Nephron (organoid): ENCODE measurements around the gene PRPF31.

Experiments
- H3K27ac Mint-ChIP-seq, 3 experiments: 2 replicates each; pipeline ENCODE4 v1.8.0; 2020; ENCODE audit warnings: mixed read lengths in 3 of 3, mild to moderate bottlenecking in 2 of 3, moderate library complexity in 1 of 3
- H3K27me3 Mint-ChIP-seq: 2 replicates; pipeline ENCODE4 v1.8.0; 2021; ENCODE audit warnings: low read depth, mild to moderate bottlenecking, moderate library complexity, mixed read lengths
- H3K36me3 Mint-ChIP-seq: 2 replicates; pipeline ENCODE4 v1.8.0; 2020; ENCODE audit warnings: low read depth, mixed read lengths
- H3K4me1 Mint-ChIP-seq: 2 replicates; pipeline ENCODE4 v1.8.0; 2020; ENCODE audit warnings: mixed read lengths
- H3K4me3 Mint-ChIP-seq, 3 experiments: 2 replicates each; pipeline ENCODE4 v1.8.0; 2020; ENCODE audit warnings: mild to moderate bottlenecking in 3 of 3, mixed read lengths in 3 of 3, moderate library complexity in 2 of 3
- H3K9me3 Mint-ChIP-seq: 2 replicates; pipeline ENCODE4 v1.8.0; 2020; ENCODE audit warnings: mixed read lengths
- TF ChIP-seq, protein P1 (sequence below), 3 experiments: fragments of 200-600 bp; sonication (generic); IDR thresholded peaks; one replicate each; pipeline ENCODE4 v1.5.0; 2021; ENCODE audit warnings: antibody characterized with exemption in 3 of 3; ENCODE audit not compliant: unreplicated experiment in 3 of 3

PRPF31 gene

DNA sequence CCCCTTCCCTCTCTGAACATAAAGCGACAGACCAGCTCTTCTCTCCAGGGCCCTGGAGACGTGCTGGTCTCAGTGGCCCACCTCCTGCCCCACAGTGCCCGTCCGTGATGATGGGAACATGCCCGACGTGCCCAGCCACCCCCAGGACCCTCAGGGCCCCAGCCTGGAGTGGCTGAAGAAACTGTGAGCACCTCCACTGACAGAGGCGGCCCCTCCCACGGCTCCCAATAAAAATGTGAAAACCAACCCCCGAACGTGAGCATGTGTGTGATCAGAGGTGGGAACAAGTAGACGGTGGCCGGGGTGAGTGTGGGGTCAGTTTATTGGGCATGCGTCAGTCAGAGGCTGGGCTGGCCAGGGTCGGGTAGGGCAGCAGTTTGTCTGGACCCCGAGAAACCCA lies 8.8 kb upstream of the PRPF31 start:
- Mint-ChIP-seq H3K36me3 (peaks cover 34% of the 10 kb centered on the region), H3K4me3 (peak overlapping the region in 2 of 3 experiments; percentile 36 to 72), H3K27ac (no peak overlapping the region), H3K27me3 (no peaks in the 10 kb centered on the region), H3K4me1 (peaks cover 5% of the 10 kb centered on the region), H3K9me3 (no peaks in the 10 kb centered on the region)
- TF ChIP-seq, protein P1, sequence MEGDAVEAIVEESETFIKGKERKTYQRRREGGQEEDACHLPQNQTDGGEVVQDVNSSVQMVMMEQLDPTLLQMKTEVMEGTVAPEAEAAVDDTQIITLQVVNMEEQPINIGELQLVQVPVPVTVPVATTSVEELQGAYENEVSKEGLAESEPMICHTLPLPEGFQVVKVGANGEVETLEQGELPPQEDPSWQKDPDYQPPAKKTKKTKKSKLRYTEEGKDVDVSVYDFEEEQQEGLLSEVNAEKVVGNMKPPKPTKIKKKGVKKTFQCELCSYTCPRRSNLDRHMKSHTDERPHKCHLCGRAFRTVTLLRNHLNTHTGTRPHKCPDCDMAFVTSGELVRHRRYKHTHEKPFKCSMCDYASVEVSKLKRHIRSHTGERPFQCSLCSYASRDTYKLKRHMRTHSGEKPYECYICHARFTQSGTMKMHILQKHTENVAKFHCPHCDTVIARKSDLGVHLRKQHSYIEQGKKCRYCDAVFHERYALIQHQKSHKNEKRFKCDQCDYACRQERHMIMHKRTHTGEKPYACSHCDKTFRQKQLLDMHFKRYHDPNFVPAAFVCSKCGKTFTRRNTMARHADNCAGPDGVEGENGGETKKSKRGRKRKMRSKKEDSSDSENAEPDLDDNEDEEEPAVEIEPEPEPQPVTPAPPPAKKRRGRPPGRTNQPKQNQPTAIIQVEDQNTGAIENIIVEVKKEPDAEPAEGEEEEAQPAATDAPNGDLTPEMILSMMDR (IDR thresholded peaks at IDR 0.05; ENCODE audit: unreplicated experiment in 3 of 3), result no peak

DNA sequence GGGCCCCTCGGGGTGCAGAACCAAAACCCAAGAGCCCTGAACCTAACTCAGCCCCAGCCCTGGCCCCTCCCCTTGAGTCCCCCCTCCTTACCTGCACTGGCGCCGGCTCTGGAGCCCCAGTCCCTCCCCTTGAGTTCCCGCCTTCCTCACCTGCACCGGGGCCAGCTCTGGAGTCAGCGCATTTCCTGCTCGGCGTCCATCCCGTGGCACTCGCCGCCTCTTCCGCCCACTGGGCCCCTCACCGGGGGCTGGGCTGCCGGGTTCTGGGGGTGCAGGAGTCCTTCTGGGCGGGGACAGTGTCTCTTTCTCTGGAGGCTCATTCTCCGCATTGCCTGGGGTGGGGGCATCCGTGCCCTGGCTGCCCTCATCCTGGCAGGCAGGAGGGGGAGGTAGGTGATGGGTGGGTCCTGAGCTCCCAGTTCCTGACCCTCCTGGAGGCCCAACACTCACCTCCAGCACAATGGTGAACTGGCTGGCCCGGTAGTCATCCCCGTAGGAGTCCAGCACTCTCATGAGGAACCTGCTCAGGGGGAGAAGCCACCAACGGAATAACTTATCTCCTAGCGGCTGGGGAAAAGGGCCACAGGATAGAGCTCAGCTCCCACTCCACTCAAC lies 7.6 kb upstream of the PRPF31 start:
- no peaks in the 10 kb centered on the region for H3K9me3 Mint-ChIP-seq
- H3K4me3 Mint-ChIP-seq, result peak overlapping the region in 1 of 3 experiments; percentile 16
- H3K27ac Mint-ChIP-seq, result no peak overlapping the region
- no peaks in the 10 kb centered on the region for H3K27me3 Mint-ChIP-seq
- peaks cover 34% of the 10 kb centered on the region for H3K36me3 Mint-ChIP-seq
- TF ChIP-seq, protein P1 (IDR thresholded peaks at IDR 0.05; ENCODE audit: unreplicated experiment in 3 of 3), result no peak
- no peaks in the 10 kb centered on the region for H3K4me1 Mint-ChIP-seq

DNA sequence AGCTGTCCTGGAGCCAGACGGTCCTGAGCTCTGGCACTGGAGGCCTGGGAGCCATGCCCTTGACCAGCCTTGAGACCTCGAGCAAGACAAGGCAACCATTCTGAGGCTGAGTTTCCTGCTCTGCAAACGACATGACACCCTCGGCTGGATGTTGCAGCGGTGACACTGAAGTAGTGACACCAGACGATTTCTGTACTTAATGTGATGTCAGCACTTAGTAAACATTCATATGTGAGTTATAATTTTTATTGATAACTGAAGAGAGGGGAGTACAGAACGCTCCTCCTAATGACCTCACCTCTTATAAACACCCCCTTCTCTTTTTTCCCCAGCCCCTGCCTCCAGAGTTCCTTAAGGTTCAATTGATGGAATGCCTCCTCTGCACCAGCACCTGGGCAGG lies 7.1 kb upstream of the PRPF31 start:
- no peaks in the 10 kb centered on the region for H3K4me1 Mint-ChIP-seq
- H3K36me3 Mint-ChIP-seq, result peaks cover 34% of the 10 kb centered on the region
- TF ChIP-seq, protein P1 (IDR thresholded peaks at IDR 0.05; ENCODE audit: unreplicated experiment in 3 of 3), result no peak
- H3K27me3 Mint-ChIP-seq, result no peaks in the 10 kb centered on the region
- H3K27ac Mint-ChIP-seq, result no peak overlapping the region
- H3K9me3 Mint-ChIP-seq, result no peaks in the 10 kb centered on the region
- no peak overlapping the region for H3K4me3 Mint-ChIP-seq

DNA sequence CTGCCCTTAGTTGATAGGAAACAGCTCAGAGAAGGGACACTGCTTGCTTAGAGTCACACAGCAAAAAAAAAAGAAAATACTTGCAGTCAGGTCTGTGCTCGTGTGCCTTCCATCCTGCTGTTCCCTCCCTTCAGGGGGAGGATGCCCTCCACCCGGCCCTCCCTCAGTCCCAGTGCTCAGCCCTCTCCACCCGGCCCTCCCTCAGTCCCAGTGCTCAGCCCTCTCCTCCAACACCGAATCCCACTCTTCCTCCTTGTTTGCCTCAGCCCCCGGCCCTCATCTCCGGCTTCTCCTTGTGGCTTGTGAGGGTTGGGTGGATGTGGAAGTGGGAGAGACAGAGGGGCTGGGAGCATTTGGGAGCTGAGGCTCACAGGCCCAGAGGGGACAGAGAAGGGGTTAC lies 5.9 kb upstream of the PRPF31 start:
- Mint-ChIP-seq H3K27ac (no peak overlapping the region), H3K27me3 (no peaks in the 10 kb centered on the region), H3K36me3 (peaks cover 34% of the 10 kb centered on the region), H3K4me3 (no peak overlapping the region), H3K4me1 (no peaks in the 10 kb centered on the region), H3K9me3 (no peaks in the 10 kb centered on the region)
- TF ChIP-seq, protein P1 (IDR thresholded peaks at IDR 0.05; ENCODE audit: unreplicated experiment in 3 of 3), result no peak

DNA sequence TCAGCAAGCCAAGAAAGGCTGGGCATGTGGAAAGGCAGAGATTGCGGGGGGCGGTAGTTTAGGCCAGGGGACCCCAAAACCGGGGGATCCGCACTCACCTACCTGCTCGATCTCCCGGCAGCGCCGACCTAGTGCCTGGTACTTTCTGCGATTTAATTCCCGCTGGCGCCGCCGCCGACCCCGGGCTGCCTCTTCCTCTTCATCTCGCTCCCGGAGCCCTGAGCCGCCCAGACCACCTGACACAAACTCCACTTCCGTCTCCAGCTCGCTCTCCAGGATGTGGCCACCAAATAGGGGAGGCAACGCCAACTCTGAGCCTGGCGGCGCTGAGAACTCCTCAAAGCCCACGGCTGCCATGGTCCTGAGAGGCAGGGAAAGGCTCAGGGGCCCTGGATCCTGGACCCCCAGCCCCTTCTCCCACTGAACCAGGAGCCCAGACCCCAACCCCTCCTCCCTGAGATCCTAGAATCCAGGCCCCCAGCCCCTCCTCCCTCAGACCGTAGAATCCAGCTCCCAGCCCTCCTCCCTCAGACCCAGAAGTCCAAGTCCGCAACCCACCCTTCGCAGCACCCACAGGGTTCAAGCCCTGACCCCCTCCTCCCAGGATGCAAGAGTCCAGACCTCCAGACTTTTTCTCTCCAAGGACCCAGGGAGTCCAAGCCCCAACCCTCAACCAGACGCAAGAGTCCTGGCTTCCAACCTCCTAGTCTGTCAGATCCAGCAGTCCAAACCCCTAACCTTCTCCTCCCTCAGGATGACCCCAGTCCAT lies 1.0 kb upstream of the PRPF31 start:
- Mint-ChIP-seq H3K36me3 (peaks cover 22% of the 10 kb centered on the region), H3K9me3 (no peaks in the 10 kb centered on the region), H3K27me3 (no peaks in the 10 kb centered on the region), H3K4me1 (peaks cover 10% of the 10 kb centered on the region), H3K4me3 (peak overlapping the region; percentile 89 to 94 (median 91)), H3K27ac (peak overlapping the region; percentile 70 to 91 (median 89))
- TF ChIP-seq, protein P1 (IDR thresholded peaks at IDR 0.05; ENCODE audit: unreplicated experiment in 3 of 3), result no peak
